ENCODE data around the gene RILP. TPM values are rescaled to one million over a fixed set of nuclear protein-coding genes. Genes with fewer than 3 reads are reported as not detected.
"Not testable (repeated sequence)": the region's sequence is repeated elsewhere in the genome, so short reads cannot be mapped to it uniquely, and the experiment has no call there.

Gene RILP
- total RNA-seq (10 to 100 TPM in 1 of 2 donors, 1 to 10 TPM in 1; 7.0 to 12.0 TPM), polyA plus RNA-seq (10 to 100 TPM; 16.4 to 19.4 TPM)
- long read RNA-seq, donor 1, partial matches to known transcripts, result 0 of 1 reads
- long read RNA-seq, donor 1, other reads (novel, unspliced or antisense), result 0 of 1 reads
- long read RNA-seq, donor 2, partial matches to known transcripts, result 4 of 11 reads
- long read RNA-seq, donor 2, other reads (novel, unspliced or antisense), result 3 of 11 reads

- no peaks in the 10 kb centered on the region for H3K9me3 ChIP-seq (ENCODE audit: control insufficient read depth, low read length)
- intact Hi-C loops (cut with DNase I), result loop anchor here (2.0 to 5.0 kb wide), 2 partner anchors 62 to 63 kb away; partner anchors contain the start of gene TLCD2 (in 1 of the 2)
- H3K4me3 ChIP-seq (ENCODE audit: low read length in 2 of 2), result peak within 1 kb of the TSS; percentile 62 to 73
- WGBS, 2 donors, result 8 to 9% methylated on average over 23 of the region's 23 CpGs
- ATAC-seq (ENCODE audit: low FRiP score) (peak; percentile 49), DNase-seq (peak; percentile 80 to 88)
- no peaks in the 10 kb centered on the region for H3K4me1 ChIP-seq (ENCODE audit: control insufficient read depth in 1 of 2, insufficient read depth in 2 of 2, low read length in 2 of 2)
- H3K36me3 ChIP-seq (ENCODE audit: control insufficient read depth in 1 of 2, insufficient read depth in 2 of 2, low read length in 1 of 2), result peaks cover 0 to 16% of the 10 kb centered on the region in 2 donors
- no peaks in the 10 kb centered on the region for H3K27me3 ChIP-seq (ENCODE audit: control insufficient read depth in 1 of 2, insufficient read depth in 2 of 2, low read length in 1 of 2)
- H3K27ac ChIP-seq (ENCODE audit: low read depth in 1 of 2, low read length in 2 of 2), result peak within 1 kb of the TSS in 1 of 2 donors; percentile 79
Measured at GRCh38 chr17:1649844-1650501, at the start of gene RILP. TSS of gene RILP (minus strand) at chr17:1649866. CDS start at chr17:1649804, 62 bp downstream.

GRCh38 chr17:1697681-1698080, 48.0 kb upstream of the RILP start:
- Histone ChIP-seq H3K4me1 (ENCODE audit: control insufficient read depth in 1 of 2, insufficient read depth in 2 of 2, low read length in 2 of 2) (no peaks in the 10 kb centered on the region), H3K9me3 (ENCODE audit: control insufficient read depth, low read length) (no peaks in the 10 kb centered on the region), H3K36me3 (ENCODE audit: control insufficient read depth in 1 of 2, insufficient read depth in 2 of 2, low read length in 1 of 2) (no peaks in the 10 kb centered on the region), H3K27me3 (ENCODE audit: control insufficient read depth in 1 of 2, insufficient read depth in 2 of 2, low read length in 1 of 2) (no peaks in the 10 kb centered on the region), H3K4me3 (ENCODE audit: low read length in 2 of 2) (no peak overlapping the region), H3K27ac (ENCODE audit: low read depth in 1 of 2, low read length in 2 of 2) (peak overlapping the region in 1 of 2 donors; percentile 29)
- WGBS, 2 donors, result 5 to 12% methylated on average over 5 of the region's 5 CpGs
- intact Hi-C loops (cut with DNase I), result no loop called here
- DNase-seq (no peak), ATAC-seq (ENCODE audit: low FRiP score) (no peak)

GRCh38 chr17:1695365-1695764, 45.7 kb upstream of the RILP start:
- DNase-seq, result no peak
- no peaks in the 10 kb centered on the region for H3K4me1 ChIP-seq (ENCODE audit: control insufficient read depth in 1 of 2, insufficient read depth in 2 of 2, low read length in 2 of 2)
- ATAC-seq (ENCODE audit: low FRiP score), result no peak
- no peak overlapping the region for H3K4me3 ChIP-seq (ENCODE audit: low read length in 2 of 2)
- H3K27me3 ChIP-seq (ENCODE audit: control insufficient read depth in 1 of 2, insufficient read depth in 2 of 2, low read length in 1 of 2), result no peaks in the 10 kb centered on the region
- no peaks in the 10 kb centered on the region for H3K9me3 ChIP-seq (ENCODE audit: control insufficient read depth, low read length)
- intact Hi-C loops (cut with DNase I), result no loop called here
- no peak overlapping the region for H3K27ac ChIP-seq (ENCODE audit: low read depth in 1 of 2, low read length in 2 of 2)
- no peaks in the 10 kb centered on the region for H3K36me3 ChIP-seq (ENCODE audit: control insufficient read depth in 1 of 2, insufficient read depth in 2 of 2, low read length in 1 of 2)
- WGBS, 2 donors, result 92 to 94% methylated on average over 8 of the region's 8 CpGs

GRCh38 chr17:1693339-1693738, 43.7 kb upstream of the RILP start:
- intact Hi-C loops (cut with DNase I), result no loop called here
- Histone ChIP-seq H3K9me3 (ENCODE audit: control insufficient read depth, low read length) (no peaks in the 10 kb centered on the region), H3K36me3 (ENCODE audit: control insufficient read depth in 1 of 2, insufficient read depth in 2 of 2, low read length in 1 of 2) (no peaks in the 10 kb centered on the region), H3K27ac (ENCODE audit: low read depth in 1 of 2, low read length in 2 of 2) (no peak overlapping the region), H3K4me1 (ENCODE audit: control insufficient read depth in 1 of 2, insufficient read depth in 2 of 2, low read length in 2 of 2) (no peaks in the 10 kb centered on the region), H3K27me3 (ENCODE audit: control insufficient read depth in 1 of 2, insufficient read depth in 2 of 2, low read length in 1 of 2) (no peaks in the 10 kb centered on the region), H3K4me3 (ENCODE audit: low read length in 2 of 2) (no peak overlapping the region)
- DNase-seq (no peak), ATAC-seq (ENCODE audit: low FRiP score) (no peak)
- 91 to 92% methylated on average over 7 of the region's 7 CpGs for WGBS, 2 donors

- no peak overlapping the region for H3K27ac ChIP-seq (ENCODE audit: low read depth in 1 of 2, low read length in 2 of 2)
- DNase-seq (no peak), ATAC-seq (ENCODE audit: low FRiP score) (no peak)
- H3K4me3 ChIP-seq (ENCODE audit: low read length in 2 of 2), result no peak overlapping the region
- no peaks in the 10 kb centered on the region for H3K27me3 ChIP-seq (ENCODE audit: control insufficient read depth in 1 of 2, insufficient read depth in 2 of 2, low read length in 1 of 2)
- H3K36me3 ChIP-seq (ENCODE audit: control insufficient read depth in 1 of 2, insufficient read depth in 2 of 2, low read length in 1 of 2), result no peaks in the 10 kb centered on the region
- intact Hi-C loops (cut with DNase I), result no loop called here
- no peaks in the 10 kb centered on the region for H3K4me1 ChIP-seq (ENCODE audit: control insufficient read depth in 1 of 2, insufficient read depth in 2 of 2, low read length in 2 of 2)
- 82 to 84% methylated on average over 4 to 8 of the region's 8 CpGs for WGBS, 2 donors
- H3K9me3 ChIP-seq (ENCODE audit: control insufficient read depth, low read length), result no peaks in the 10 kb centered on the region
Measured at GRCh38 chr17:1690544-1691221, 41.0 kb upstream of the RILP start.

- H3K4me3 ChIP-seq (ENCODE audit: low read length in 2 of 2); H3K27ac ChIP-seq (ENCODE audit: low read depth in 1 of 2, low read length in 2 of 2); H3K9me3 ChIP-seq (ENCODE audit: control insufficient read depth, low read length); ATAC-seq (ENCODE audit: low FRiP score); H3K27me3 ChIP-seq (ENCODE audit: control insufficient read depth in 1 of 2, insufficient read depth in 2 of 2, low read length in 1 of 2); intact Hi-C loops (cut with DNase I); H3K4me1 ChIP-seq (ENCODE audit: control insufficient read depth in 1 of 2, insufficient read depth in 2 of 2, low read length in 2 of 2); DNase-seq; H3K36me3 ChIP-seq (ENCODE audit: control insufficient read depth in 1 of 2, insufficient read depth in 2 of 2, low read length in 1 of 2): not testable (repeated sequence)
- WGBS, 2 donors, result 83 to 94% methylated on average over 6 of the region's 6 CpGs
Measured at GRCh38 chr17:1688405-1688804, 38.7 kb upstream of the RILP start.

GRCh38 chr17:1686086-1686485, 36.4 kb upstream of the RILP start:
- 80 to 87% methylated on average over 7 of the region's 7 CpGs for WGBS, 2 donors
- DNase-seq (no peak), ATAC-seq (ENCODE audit: low FRiP score) (no peak)
- intact Hi-C loops (cut with DNase I), result no loop called here
- peaks cover 3 to 4% of the 10 kb centered on the region in 2 donors for H3K36me3 ChIP-seq (ENCODE audit: control insufficient read depth in 1 of 2, insufficient read depth in 2 of 2, low read length in 1 of 2)
- peaks cover 0 to 4% of the 10 kb centered on the region in 2 donors for H3K4me1 ChIP-seq (ENCODE audit: control insufficient read depth in 1 of 2, insufficient read depth in 2 of 2, low read length in 2 of 2)
- no peak overlapping the region for H3K27ac ChIP-seq (ENCODE audit: low read depth in 1 of 2, low read length in 2 of 2)
- H3K27me3 ChIP-seq (ENCODE audit: control insufficient read depth in 1 of 2, insufficient read depth in 2 of 2, low read length in 1 of 2), result no peaks in the 10 kb centered on the region
- H3K4me3 ChIP-seq (ENCODE audit: low read length in 2 of 2), result no peak overlapping the region
- H3K9me3 ChIP-seq (ENCODE audit: control insufficient read depth, low read length), result no peaks in the 10 kb centered on the region

- 0% methylated on average over 66 to 72 of the region's 72 CpGs for WGBS, 2 donors
- ATAC-seq (ENCODE audit: low FRiP score) (peak; percentile 100), DNase-seq (peak; percentile 99)
- Histone ChIP-seq H3K4me1 (ENCODE audit: control insufficient read depth in 1 of 2, insufficient read depth in 2 of 2, low read length in 2 of 2) (peaks cover 0 to 4% of the 10 kb centered on the region in 2 donors), H3K4me3 (ENCODE audit: low read length in 2 of 2) (peak within 1 kb of the TSS; percentile 55 to 73), H3K9me3 (ENCODE audit: control insufficient read depth, low read length) (no peaks in the 10 kb centered on the region), H3K27ac (ENCODE audit: low read depth in 1 of 2, low read length in 2 of 2) (peak within 1 kb of the TSS in 1 of 2 donors; percentile 81), H3K36me3 (ENCODE audit: control insufficient read depth in 1 of 2, insufficient read depth in 2 of 2, low read length in 1 of 2) (peaks cover 6 to 10% of the 10 kb centered on the region in 2 donors), H3K27me3 (ENCODE audit: control insufficient read depth in 1 of 2, insufficient read depth in 2 of 2, low read length in 1 of 2) (no peaks in the 10 kb centered on the region)
- intact Hi-C loops (cut with DNase I), result loop anchor here in 1 of 2 donors (1.0 kb wide), 1 partner anchor 27 kb away; no protein-coding TSS in a partner anchor
Measured at GRCh38 chr17:1684378-1685189, 34.9 kb upstream of the RILP start, which contains the start of gene PRPF8. TSS of gene PRPF8 (minus strand) at chr17:1684867. CDS start at chr17:1684571, 296 bp downstream.

Measured in aorta (tissue), 5 donors.